ENCODE data around the gene TCF3.

DNA sequence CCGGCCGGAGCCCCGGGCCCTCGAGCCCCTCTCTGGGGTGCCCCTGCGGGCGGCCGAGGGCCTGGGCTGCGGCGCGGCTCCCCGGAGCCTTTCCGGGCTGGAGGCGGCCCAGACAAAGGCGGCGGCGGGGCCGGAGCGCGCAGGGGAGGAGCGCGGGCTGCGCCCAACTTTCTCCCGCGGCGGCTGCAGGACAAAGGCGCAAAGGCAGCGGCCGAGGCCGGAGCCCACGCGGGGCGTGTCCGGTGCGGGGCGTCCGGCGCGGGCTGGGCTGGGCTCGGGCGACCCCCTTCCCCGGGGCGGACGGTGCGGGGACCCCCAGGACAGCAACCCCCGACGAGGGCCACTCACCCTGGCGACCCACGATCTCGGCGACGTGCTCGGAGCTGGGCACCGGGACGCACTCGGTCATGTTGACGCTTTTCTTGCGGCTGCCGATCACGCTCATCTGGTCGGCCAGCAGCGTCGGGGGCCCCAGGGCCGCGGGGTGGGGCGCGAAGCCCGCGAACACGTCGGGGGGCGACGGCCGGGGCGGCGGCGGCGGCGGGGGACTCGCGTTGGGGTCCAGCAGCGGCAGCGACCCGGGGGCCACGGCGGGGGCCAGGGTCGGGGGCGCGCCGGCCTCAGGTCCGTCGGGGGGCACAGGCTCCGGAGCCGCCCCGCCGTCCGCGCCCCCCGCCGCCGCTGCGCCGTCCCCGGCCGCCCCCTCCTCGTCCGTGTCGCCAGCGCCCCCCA lies 85.1 kb downstream of the TCF3 start:
- no peak for TF ChIP-seq EGR1 (IDR thresholded peaks at IDR 0.05; ENCODE audit: low read depth in 2 of 2)
- no peak for TF ChIP-seq JUND (IDR thresholded peaks at IDR 0.05)
- no peak for TF ChIP-seq MAX (IDR thresholded peaks at IDR 0.05)
- no peak for TF ChIP-seq GABPA (IDR thresholded peaks at IDR 0.05 in 1 of 2, conservative IDR thresholded peaks at IDR 0.05 in 1 of 2)
- TF ChIP-seq, protein P1, sequence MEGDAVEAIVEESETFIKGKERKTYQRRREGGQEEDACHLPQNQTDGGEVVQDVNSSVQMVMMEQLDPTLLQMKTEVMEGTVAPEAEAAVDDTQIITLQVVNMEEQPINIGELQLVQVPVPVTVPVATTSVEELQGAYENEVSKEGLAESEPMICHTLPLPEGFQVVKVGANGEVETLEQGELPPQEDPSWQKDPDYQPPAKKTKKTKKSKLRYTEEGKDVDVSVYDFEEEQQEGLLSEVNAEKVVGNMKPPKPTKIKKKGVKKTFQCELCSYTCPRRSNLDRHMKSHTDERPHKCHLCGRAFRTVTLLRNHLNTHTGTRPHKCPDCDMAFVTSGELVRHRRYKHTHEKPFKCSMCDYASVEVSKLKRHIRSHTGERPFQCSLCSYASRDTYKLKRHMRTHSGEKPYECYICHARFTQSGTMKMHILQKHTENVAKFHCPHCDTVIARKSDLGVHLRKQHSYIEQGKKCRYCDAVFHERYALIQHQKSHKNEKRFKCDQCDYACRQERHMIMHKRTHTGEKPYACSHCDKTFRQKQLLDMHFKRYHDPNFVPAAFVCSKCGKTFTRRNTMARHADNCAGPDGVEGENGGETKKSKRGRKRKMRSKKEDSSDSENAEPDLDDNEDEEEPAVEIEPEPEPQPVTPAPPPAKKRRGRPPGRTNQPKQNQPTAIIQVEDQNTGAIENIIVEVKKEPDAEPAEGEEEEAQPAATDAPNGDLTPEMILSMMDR (IDR thresholded peaks at IDR 0.05; ENCODE audit: low read depth, low read length, missing input control) = no peak
- TF ChIP-seq REST (IDR thresholded peaks at IDR 0.05) = no peak
- no peak for TF ChIP-seq HNF4G (IDR thresholded peaks at IDR 0.05)
- TF ChIP-seq FOXA1 (IDR thresholded peaks at IDR 0.05) = no peak
- TF ChIP-seq TAF1 (conservative IDR thresholded peaks at IDR 0.05) = no peak
- no peak for TF ChIP-seq YY1 (IDR thresholded peaks at IDR 0.05)
- no peak for TF ChIP-seq FOXA2 (IDR thresholded peaks at IDR 0.05)
- no peak for TF ChIP-seq RAD21 (IDR thresholded peaks at IDR 0.05)
